Activated T-cell treated with anti-CD3 and anti-CD28 coated beads, Interleukin-2, amount 50 U/mL, for 72 hours (primary cell): Measurements from ENCODE around the gene DCTPP1. TPM values are rescaled to one million over a fixed set of nuclear protein-coding genes. Genes with fewer than 3 reads are reported as not detected.

Source experiments
- ATAC-seq, 2 donors: fragments of 150-1000 bp; cut with Tn5 transposase; replicated peaks in 1 of 2; 2 replicates each; pipeline ENCODE4 v1.10.0; 2021; ENCODE audit warnings: moderate library complexity in 2 of 2, mild to moderate bottlenecking in 1 of 2
- DNase-seq, 2 donors: peaks; one replicate each; pipeline ENCODE4 v3.0.0; 2021 to 2022; ENCODE audit warnings: mixed read lengths in 1 of 2
- H3K27ac Mint-ChIP-seq: one replicate; pipeline ENCODE4 v1.8.0; 2022; ENCODE audit warnings: mild to moderate bottlenecking, moderate library complexity, mixed read lengths
- H3K27me3 Mint-ChIP-seq: one replicate; pipeline ENCODE4 v1.8.0; 2022; ENCODE audit warnings: low read depth, mixed read lengths
- H3K36me3 Mint-ChIP-seq, 2 donors: one replicate each; pipeline ENCODE4 v1.8.0; 2022; ENCODE audit warnings: mixed read lengths in 2 of 2, mild to moderate bottlenecking in 1 of 2; ENCODE audit not compliant: insufficient read depth in 2 of 2
- H3K4me1 Mint-ChIP-seq: one replicate; pipeline ENCODE4 v1.8.0; 2022; ENCODE audit warnings: low read depth, mixed read lengths
- H3K4me3 Mint-ChIP-seq, 2 donors: one replicate each; pipeline ENCODE4 v1.8.0; 2022; ENCODE audit warnings: mild to moderate bottlenecking in 2 of 2, mixed read lengths in 2 of 2, moderate library complexity in 2 of 2
- H3K9me3 Mint-ChIP-seq, 2 donors: one replicate each; pipeline ENCODE4 v1.8.0; 2022; ENCODE audit warnings: mixed read lengths in 2 of 2
- total RNA-seq, 2 donors: library from RNA; stranded (reverse); gene quantifications; one replicate each; pipeline ENCODE4 v1.2.3, GENCODE V29; 2022

Gene DCTPP1
- total RNA-seq, 2 donors from 2014 or later, result 56.5 to 78.8 TPM

DNA sequence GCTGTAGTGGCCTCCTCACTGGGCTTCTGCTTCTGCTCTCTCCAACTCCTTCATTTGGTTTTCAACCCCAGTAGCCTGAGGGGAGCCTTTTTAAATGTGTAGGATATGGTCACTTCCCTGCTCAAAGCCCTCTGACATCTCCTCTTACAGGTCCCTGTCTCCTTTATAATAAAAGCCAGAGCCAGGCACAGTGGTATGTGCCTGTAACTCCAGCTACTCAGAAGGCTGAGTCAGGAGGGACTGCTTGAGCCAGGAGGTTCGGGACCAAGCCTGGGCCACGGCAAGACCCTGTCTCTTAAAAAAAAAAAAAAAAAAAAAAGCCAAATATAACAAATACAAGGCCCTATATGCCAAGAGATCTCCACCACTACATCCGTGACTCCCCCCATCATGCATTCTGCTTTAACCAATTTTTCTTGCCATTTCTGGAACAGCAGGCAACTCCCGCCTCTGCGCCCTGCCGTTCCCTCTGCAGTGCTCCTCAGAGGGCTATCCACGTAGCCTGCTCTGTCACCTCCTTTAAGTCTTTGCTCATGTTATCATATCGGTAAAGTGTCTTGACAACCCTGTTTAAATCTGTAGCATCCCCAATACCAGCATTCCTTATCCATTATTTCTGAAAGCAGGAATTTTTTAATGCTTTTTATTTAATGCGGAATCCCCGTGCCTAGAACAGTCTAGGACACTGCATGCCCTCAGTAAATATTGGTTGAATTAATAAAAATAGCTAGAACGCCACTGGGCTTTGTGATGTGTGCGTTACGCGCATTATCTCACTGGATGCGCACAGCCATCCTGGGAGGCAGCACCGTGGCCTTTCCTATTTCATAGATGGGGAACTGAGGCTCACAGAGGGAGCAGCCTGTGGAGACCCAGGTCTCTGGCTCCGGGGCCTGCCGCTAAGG lies 13.0 kb downstream of the DCTPP1 start:
- peak overlapping the region; percentile 27 to 68 for H3K4me3 Mint-ChIP-seq
- ATAC-seq (no peak), DNase-seq (no peak)
- no peaks in the 10 kb centered on the region for H3K27me3 Mint-ChIP-seq
- H3K9me3 Mint-ChIP-seq, result no peaks in the 10 kb centered on the region
- H3K4me1 Mint-ChIP-seq, result peaks cover 40% of the 10 kb centered on the region
- H3K27ac Mint-ChIP-seq, result peak overlapping the region; percentile 3
- H3K36me3 Mint-ChIP-seq, result peaks cover 3 to 17% of the 10 kb centered on the region in 2 donors

DNA sequence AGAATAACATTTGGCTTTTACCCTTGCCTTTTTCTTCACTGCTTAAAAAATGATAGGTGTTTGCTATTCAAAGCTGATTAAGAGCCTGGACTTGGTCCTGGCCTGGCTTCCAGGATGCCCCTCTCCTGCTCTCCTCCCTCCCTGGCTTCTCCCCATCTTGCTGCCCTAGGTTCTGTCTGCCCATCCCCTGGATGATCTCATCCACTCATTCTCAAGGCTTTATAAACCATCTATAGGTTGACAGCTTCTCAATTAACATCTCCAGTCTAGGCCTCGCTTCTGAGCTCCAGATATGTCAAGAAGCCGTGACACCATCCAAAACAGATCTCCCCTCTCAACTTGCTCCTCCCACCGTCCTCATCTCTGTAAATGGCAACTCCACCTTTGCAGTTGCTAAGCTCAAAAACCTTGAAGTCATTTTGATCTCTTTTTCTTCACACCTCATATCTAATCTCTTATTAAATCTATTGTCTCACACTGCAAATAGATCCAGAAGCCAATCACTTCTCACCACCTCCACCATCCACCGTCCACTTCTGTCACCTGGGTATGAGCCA lies 13.7 kb downstream of the DCTPP1 start:
- no peak for DNase-seq
- ATAC-seq, result no peak
- H3K36me3 Mint-ChIP-seq, result peaks cover 3 to 16% of the 10 kb centered on the region in 2 donors
- no peaks in the 10 kb centered on the region for H3K9me3 Mint-ChIP-seq
- no peaks in the 10 kb centered on the region for H3K27me3 Mint-ChIP-seq
- peak overlapping the region; percentile 5 to 10 for H3K4me3 Mint-ChIP-seq
- H3K27ac Mint-ChIP-seq, result no peak overlapping the region
- peaks cover 41% of the 10 kb centered on the region for H3K4me1 Mint-ChIP-seq

DNA sequence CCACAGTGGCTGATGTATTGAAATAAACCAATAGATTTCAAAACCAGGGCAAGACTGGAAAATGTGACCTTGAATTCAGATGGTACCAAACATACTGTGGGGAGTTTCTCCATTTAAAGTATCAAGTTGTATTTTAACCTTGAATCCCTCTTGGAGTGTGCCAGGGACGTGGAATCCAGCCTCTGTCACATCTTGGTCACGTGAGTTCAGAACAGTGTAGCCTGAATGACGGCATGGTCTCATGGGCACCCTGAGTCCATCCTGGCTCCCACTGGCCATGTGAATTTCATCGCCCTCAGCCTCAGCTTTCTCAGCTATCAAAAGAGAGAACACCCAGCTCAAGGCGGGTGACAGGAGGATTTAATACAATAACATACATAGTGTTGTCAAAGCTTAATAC lies 15.7 kb downstream of the DCTPP1 start:
- H3K4me1 Mint-ChIP-seq, result peaks cover 55% of the 10 kb centered on the region
- no peak for DNase-seq

DNA sequence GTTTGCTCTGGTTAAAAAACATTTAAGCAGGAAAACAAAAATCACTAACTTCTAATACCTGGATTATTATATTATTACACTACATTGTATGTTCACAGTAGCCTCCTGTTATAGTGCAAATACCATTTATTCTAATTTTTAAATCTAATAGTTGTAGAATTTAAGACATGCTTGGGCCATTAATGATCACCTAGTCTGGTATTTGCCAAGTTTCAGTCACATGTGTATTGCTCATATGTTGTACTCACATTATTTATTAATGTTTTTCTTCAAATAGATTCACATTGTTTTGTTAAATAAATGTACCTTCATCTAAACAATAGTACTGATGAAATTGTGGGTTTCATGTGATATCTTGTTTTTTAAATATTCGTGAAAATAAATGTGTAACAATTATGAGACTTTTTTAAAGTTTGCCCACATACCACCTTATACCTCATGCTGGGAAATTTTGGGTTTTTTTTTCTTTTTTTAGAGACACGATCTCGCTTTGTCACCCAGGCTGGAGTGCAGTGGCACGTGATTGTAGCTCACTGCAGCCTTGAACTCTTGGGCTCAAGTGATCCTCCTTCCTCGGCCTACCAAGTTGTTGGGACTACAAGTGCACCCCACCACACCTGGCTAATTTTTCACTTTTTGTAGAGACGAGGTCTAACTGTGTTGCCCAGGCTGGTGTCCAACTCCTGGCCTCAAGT lies 16.6 kb downstream of the DCTPP1 start:
- ATAC-seq, result no peak
- peak overlapping the region; percentile 43 for H3K27ac Mint-ChIP-seq
- H3K36me3 Mint-ChIP-seq, result peaks cover 4 to 14% of the 10 kb centered on the region in 2 donors
- no peaks in the 10 kb centered on the region for H3K9me3 Mint-ChIP-seq
- H3K4me1 Mint-ChIP-seq, result peaks cover 55% of the 10 kb centered on the region
- no peaks in the 10 kb centered on the region for H3K27me3 Mint-ChIP-seq
- no peak for DNase-seq
- H3K4me3 Mint-ChIP-seq, result no peak overlapping the region

More for the DNA sequence above, 15.7 kb downstream of the DCTPP1 start:
- Mint-ChIP-seq H3K36me3 (peaks cover 4 to 14% of the 10 kb centered on the region in 2 donors), H3K4me3 (no peak overlapping the region), H3K27ac (no peak overlapping the region), H3K9me3 (no peaks in the 10 kb centered on the region), H3K27me3 (no peaks in the 10 kb centered on the region)
- ATAC-seq, result no peak

DNA sequence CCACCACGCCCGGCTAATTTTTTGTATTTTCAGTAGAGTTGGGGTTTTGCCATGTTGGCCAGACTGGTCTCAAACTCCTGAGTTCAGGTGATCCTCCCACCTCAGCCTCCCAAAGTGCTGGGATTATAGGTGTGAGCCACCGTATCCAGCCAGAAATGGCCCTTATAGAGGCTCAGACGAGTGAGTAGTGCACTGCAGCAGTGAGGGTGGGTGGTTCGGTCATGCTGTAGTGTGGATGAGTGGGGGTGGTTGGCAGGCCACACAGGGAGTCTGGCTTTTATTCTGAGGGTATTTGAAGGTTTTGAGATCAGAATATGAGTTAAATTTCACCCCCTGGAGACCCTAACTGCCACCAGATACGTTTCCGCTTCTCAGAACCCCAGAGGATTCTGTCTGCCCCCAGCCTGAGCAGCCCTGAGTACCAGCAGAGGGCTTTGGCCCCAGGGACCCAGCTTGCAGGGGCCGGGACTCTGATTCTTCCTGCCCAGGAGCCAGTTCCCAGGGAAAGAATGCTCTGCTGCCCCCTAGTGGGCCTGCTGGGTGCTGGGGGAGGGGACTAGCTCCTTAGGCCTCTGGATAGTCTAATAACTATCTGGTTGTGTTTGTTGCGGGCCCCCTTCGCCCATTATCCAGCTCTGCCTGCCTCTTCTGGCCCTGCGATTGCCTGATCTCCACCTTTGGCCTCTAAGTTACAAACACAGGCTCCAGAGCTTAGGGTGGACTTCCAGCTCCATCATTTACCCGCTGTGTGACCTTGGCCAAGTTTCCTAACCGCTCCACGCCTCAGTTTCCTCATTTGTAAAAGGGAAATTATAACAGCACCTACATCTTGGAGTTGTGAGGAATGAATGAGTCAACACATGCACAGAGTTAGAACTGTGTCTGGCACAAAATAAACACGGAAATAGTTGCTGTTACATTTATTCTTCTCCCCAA lies 20.4 kb downstream of the DCTPP1 start:
- peaks cover 40% of the 10 kb centered on the region for H3K4me1 Mint-ChIP-seq
- H3K9me3 Mint-ChIP-seq, result no peaks in the 10 kb centered on the region
- ATAC-seq (peak; percentile 40 to 50), DNase-seq (peak; percentile 91 to 95)
- peaks cover 4 to 14% of the 10 kb centered on the region in 2 donors for H3K36me3 Mint-ChIP-seq
- H3K27me3 Mint-ChIP-seq, result no peaks in the 10 kb centered on the region
- H3K4me3 Mint-ChIP-seq, result peak overlapping the region; percentile 95 to 96
- H3K27ac Mint-ChIP-seq, result peak overlapping the region; percentile 63

DNA sequence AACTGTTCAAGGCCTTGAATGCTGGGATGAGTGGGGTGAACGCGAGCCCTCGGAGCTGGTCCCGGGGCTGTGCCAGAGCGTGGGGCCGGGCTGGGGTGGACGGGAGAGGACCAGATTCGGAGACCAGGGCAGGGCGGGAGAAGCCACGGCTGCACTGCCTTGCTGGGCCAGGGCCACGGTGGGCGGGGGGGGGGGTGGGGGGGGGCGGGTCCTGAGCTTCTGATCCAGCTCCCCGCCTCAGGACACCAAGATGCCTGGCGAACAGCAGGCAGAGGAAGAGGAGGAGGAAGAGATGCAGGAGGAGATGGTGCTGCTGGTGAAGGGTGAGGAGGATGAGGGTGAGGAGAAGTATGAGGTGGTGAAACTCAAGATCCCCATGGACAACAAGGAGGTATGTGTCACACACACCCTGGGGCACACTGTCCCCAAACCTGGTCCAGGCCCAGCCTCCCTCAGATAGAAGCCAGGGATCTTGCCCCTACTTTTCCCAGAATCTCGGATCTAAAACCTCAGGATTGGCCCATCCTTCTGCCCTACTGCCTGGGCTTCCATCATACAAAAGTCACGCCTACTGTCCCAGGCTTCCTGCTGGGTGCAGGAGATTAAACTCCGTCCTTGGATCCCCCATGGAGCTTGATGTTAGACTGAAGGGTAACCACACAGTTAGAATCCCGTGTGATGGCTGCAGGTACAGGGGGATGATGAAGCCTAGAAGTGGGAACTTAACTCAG lies 21.9 kb downstream of the DCTPP1 start:
- ATAC-seq (no peak), DNase-seq (no peak)
- H3K4me3 Mint-ChIP-seq, result peak overlapping the region; percentile 95 to 96
- H3K27ac Mint-ChIP-seq, result peak overlapping the region; percentile 63
- no peaks in the 10 kb centered on the region for H3K27me3 Mint-ChIP-seq
- peaks cover 4 to 10% of the 10 kb centered on the region in 2 donors for H3K36me3 Mint-ChIP-seq
- no peaks in the 10 kb centered on the region for H3K9me3 Mint-ChIP-seq
- H3K4me1 Mint-ChIP-seq, result peaks cover 34% of the 10 kb centered on the region

DNA sequence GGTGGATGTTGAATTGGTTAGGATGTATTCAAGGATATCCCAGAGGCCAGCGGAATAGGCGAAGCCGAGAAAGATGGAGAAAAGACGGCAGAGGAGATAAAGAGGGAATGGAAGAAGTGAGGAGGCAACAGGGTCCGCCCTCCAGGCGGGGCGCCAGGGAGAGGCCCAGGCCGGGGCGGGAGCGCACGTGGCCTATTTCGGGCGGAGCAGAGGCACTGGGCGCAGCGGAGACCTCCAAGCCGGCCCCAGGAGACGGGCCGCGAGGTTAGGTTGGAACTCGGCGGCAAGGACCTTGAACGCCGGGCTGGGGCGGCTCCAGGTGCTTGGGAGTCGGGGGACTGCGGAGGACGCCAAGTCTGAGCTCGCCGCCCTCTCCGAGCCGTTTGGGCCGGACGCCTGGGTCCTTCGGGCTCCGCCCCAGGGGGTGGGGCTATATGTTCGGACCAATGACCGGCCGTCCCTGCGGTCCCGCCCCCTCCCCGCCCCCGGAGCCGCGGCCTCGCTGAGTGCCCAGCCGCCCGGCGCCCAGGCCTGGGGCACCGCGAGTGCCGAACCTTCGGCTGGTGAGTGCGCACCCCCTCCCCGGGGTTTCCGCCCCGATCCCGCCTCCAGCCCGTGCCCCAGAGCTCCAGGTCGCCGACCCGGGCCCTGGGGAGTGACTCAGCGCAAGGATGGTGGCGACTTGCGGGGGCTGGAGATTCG lies 22.6 kb downstream of the DCTPP1 start, which contains the start of gene ZNF771:
Gene ZNF771, plus strand, starts transcription at position 505 of the 702 bp plus-strand sequence. CDS start 448 bp downstream, outside the sequence.
- H3K36me3 Mint-ChIP-seq, result peaks cover 4 to 10% of the 10 kb centered on the region in 2 donors
- no peaks in the 10 kb centered on the region for H3K27me3 Mint-ChIP-seq
- H3K27ac Mint-ChIP-seq, result peak within 1 kb of the TSS; percentile 97
- H3K9me3 Mint-ChIP-seq, result no peaks in the 10 kb centered on the region
- peak within 1 kb of the TSS; percentile 95 to 96 for H3K4me3 Mint-ChIP-seq
- DNase-seq (peak; percentile 94 to 95), ATAC-seq (peak; percentile 90 to 92)
- peaks cover 32% of the 10 kb centered on the region for H3K4me1 Mint-ChIP-seq

DNA sequence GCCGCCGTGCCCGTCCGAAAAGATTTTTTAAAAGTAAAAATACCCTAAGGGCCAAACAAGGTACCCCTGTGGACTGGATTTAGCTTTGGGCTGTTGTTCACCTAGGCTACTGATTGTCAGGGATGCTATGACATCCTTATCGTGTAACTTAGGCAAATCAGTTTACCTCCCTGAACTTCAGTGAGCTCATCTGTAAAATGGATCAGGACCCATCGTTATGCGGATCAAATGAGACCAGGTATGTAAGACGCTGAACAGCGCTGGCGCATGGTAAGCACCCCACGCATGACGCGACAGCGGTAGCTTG lies 23.1 kb downstream of the DCTPP1 start:
- H3K36me3 Mint-ChIP-seq, result peaks cover 3 to 8% of the 10 kb centered on the region in 2 donors
- H3K27ac Mint-ChIP-seq, result peak overlapping the region; percentile 97
- H3K4me3 Mint-ChIP-seq, result peak overlapping the region; percentile 95 to 96
- no peak for DNase-seq
- ATAC-seq, result peak in 1 of 2 donors; percentile 24
- peaks cover 29% of the 10 kb centered on the region for H3K4me1 Mint-ChIP-seq
- H3K27me3 Mint-ChIP-seq, result no peaks in the 10 kb centered on the region
- no peaks in the 10 kb centered on the region for H3K9me3 Mint-ChIP-seq

DNA sequence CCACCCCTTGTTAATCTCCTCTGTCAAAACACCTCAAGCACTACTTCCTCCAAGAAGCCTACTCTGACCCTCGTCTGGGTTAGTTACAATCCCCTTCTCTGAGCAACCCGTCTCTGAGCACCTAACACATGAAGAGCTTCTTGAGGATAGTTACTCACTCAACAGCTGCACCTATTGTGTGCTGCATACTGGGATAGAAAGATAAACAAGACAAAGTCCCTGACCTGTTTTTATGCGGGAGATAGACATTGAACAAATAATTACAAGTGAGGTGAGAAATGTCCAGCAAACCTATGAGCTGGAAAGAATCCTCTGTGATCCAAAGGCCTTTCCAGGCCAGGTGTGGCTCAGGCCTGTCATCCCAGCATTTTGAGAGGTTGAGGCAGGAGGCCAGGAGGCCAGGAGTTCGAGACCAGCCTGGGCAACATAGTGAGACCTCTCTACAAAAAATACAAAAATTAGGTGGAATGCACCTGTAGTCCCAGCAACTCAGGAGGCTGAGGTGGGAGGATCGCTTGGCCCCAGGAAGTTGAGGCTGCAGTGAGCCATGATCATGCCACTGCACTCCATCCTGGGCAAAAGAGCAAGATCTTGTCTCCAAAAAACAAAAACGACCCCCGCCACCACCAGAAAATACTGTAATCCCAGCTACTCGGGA lies 27.9 kb downstream of the DCTPP1 start:
- DNase-seq, result no peak
- H3K36me3 Mint-ChIP-seq, result peaks cover 0 to 2% of the 10 kb centered on the region in 2 donors
- ATAC-seq, result no peak
- H3K27me3 Mint-ChIP-seq, result no peaks in the 10 kb centered on the region
- H3K4me1 Mint-ChIP-seq, result peaks cover 40% of the 10 kb centered on the region
- no peaks in the 10 kb centered on the region for H3K9me3 Mint-ChIP-seq
- peak overlapping the region; percentile 95 to 96 for H3K4me3 Mint-ChIP-seq
- no peak overlapping the region for H3K27ac Mint-ChIP-seq

DNA sequence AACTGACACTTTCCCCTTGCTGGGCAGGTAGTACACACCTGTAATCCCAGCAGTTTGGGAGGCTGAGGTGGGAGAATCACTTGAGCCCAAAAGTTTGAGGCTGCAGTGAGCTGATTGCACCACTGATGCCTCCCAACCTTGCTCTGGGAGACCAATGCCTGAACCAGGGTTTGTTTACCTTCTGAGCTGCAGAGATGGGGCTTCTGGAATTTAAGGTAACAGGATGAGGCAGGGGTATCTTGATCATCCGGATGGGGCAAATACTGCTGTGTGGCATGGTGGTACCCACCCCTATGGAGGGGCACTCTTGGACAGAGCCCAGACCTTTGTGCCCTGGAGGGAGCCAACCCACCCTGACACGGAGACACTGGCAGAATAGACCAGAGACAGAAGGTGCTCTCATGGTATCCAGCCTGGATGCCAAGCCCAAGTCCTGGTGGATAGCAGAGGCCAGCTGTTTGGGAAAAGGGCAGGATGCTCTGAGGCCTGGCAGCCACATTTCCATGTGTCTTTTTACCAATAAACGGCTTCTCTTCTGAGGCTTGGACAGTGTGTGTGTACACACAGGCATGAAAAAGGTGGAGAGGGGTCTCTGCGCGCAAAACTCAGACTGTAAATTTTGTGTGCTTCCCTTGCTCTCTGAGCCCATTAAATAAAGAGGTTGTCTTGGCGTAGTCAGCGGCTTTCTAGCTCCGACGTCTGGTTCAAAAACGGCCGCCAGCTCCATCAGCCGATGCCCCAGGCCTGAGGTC lies 30.2 kb downstream of the DCTPP1 start:
- H3K4me1 Mint-ChIP-seq, result peaks cover 54% of the 10 kb centered on the region
- DNase-seq (no peak), ATAC-seq (no peak)
- H3K9me3 Mint-ChIP-seq, result no peaks in the 10 kb centered on the region
- H3K4me3 Mint-ChIP-seq, result peak overlapping the region; percentile 95 to 96
- H3K27ac Mint-ChIP-seq, result peak overlapping the region; percentile 80
- no peaks in the 10 kb centered on the region for H3K27me3 Mint-ChIP-seq
- H3K36me3 Mint-ChIP-seq, result peaks cover 2 to 3% of the 10 kb centered on the region in 2 donors
